Measurements from ENCODE around the gene ADK.

- TF ChIP-seq CTCF (conservative IDR thresholded peaks at IDR 0.05; ENCODE audit: low read length) (no peak), EZH2phosphoT487 (IDR thresholded peaks at IDR 0.05; ENCODE audit: borderline replicate concordance) (no peak)
Measured at GRCh38 chr10:74558897-74559296, 407.9 kb downstream of the ADK start.

All from Loucy (cell line).